ENCODE measurements around the gene PANX1.

DNA sequence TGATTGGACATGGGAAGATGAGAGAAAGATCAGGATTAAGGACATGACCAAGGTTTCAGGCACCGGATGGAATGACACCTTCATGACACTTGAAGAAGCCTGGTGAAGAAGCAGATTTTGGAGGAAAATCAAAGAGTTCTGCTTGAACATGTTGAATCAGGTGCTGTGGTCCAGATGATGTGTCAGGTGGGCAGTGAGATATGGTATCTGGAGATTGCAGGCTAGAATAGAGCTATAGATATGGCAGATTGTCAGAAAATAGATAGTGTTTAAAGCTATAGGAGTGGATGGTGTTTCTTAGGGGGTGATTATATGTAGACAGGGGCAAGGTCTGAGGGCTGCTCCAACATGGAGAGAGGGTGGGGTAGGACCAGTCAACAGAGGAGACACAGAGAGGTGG, 40.2 kb downstream of the PANX1 start:
- TF ChIP-seq CTCF (IDR thresholded peaks at IDR 0.05; ENCODE audit: low read depth, low read length) (no peak), EZH2phosphoT487 (IDR thresholded peaks at IDR 0.05; ENCODE audit: low read depth) (no peak)
